ENCODE measurements around the gene NUDT4B. TPM values are rescaled to one million over a fixed set of nuclear protein-coding genes. Genes with fewer than 3 reads are reported as not detected.
"Not testable (repeated sequence)": the region's sequence is repeated elsewhere in the genome, so short reads cannot be mapped to it uniquely, and the experiment has no call there.

NUDT4B gene
- total RNA-seq = 10 to 100 TPM; 22.8 to 30.9 TPM
- 7.0 TPM for polyA plus RNA-seq (ENCODE audit: insufficient read depth, low read depth, low replicate concordance)
- long read RNA-seq, donor 1, partial matches to known transcripts = 0 of 1 reads
- long read RNA-seq, donor 1, other reads (novel, unspliced or antisense) = 0 of 1 reads
- long read RNA-seq, donor 2, partial matches to known transcripts = 0 of 4 reads
- long read RNA-seq, donor 2, other reads (novel, unspliced or antisense) = 0 of 4 reads

- H3K4me3 ChIP-seq; H3K4me1 ChIP-seq; H3K36me3 ChIP-seq (ENCODE audit: low read depth, missing control alignments); H3K9me3 ChIP-seq; H3K27me3 ChIP-seq; H3K27ac ChIP-seq; intact Hi-C loops (cut with DNase I; ENCODE audit: low total_unique reads); DNase-seq: not testable (repeated sequence)
- WGBS, 2 donors = no CpG with 5 or more reads among the region's 68 CpGs
These were observed at the start of gene NUDT4B for GRCh38 chr1:148748563-148749334. Gene NUDT4B (plus strand): TSS chr1:148748774. CDS start chr1:148748953, 179 bp downstream.

- H3K27ac ChIP-seq; H3K4me3 ChIP-seq; H3K36me3 ChIP-seq (ENCODE audit: low read depth, missing control alignments); DNase-seq; intact Hi-C loops (cut with DNase I; ENCODE audit: low total_unique reads); H3K27me3 ChIP-seq; H3K9me3 ChIP-seq; H3K4me1 ChIP-seq: not testable (repeated sequence)
- WGBS, 2 donors = no CpG with 5 or more reads among the region's 5 CpGs
These were observed 49.2 kb upstream of the NUDT4B start for GRCh38 chr1:148699357-148699756.

GRCh38 chr1:148702242-148702641 lies 46.3 kb upstream of the NUDT4B start:
- H3K4me1 ChIP-seq; H3K27ac ChIP-seq; DNase-seq; H3K9me3 ChIP-seq; H3K4me3 ChIP-seq; intact Hi-C loops (cut with DNase I; ENCODE audit: low total_unique reads); H3K36me3 ChIP-seq (ENCODE audit: low read depth, missing control alignments); H3K27me3 ChIP-seq: not testable (repeated sequence)
- 100% methylated on average over 1 of the region's 1 CpG; no CpG with 5 or more reads in 1 of the 2 donors for WGBS, 2 donors

GRCh38 chr1:148703973-148704591 lies 44.5 kb upstream of the NUDT4B start:
- H3K27ac ChIP-seq; DNase-seq; H3K9me3 ChIP-seq; H3K36me3 ChIP-seq (ENCODE audit: low read depth, missing control alignments); intact Hi-C loops (cut with DNase I; ENCODE audit: low total_unique reads); H3K4me1 ChIP-seq; H3K4me3 ChIP-seq; H3K27me3 ChIP-seq: not testable (repeated sequence)
- WGBS, 2 donors = no CpG with 5 or more reads among the region's 5 CpGs

- DNase-seq; intact Hi-C loops (cut with DNase I; ENCODE audit: low total_unique reads); H3K9me3 ChIP-seq; H3K27me3 ChIP-seq; H3K36me3 ChIP-seq (ENCODE audit: low read depth, missing control alignments); H3K4me1 ChIP-seq; H3K27ac ChIP-seq; H3K4me3 ChIP-seq: not testable (repeated sequence)
- WGBS, 2 donors = no CpG with 5 or more reads among the region's 4 CpGs
These were observed 43.1 kb upstream of the NUDT4B start for GRCh38 chr1:148705316-148705948.

GRCh38 chr1:148708779-148709333 lies 39.7 kb upstream of the NUDT4B start:
- H3K4me3 ChIP-seq; intact Hi-C loops (cut with DNase I; ENCODE audit: low total_unique reads); H3K4me1 ChIP-seq; H3K27ac ChIP-seq; DNase-seq; H3K9me3 ChIP-seq; H3K36me3 ChIP-seq (ENCODE audit: low read depth, missing control alignments); H3K27me3 ChIP-seq: not testable (repeated sequence)
- no CpG with 5 or more reads among the region's 1 CpG for WGBS, 2 donors

- H3K27ac ChIP-seq; H3K4me3 ChIP-seq; H3K27me3 ChIP-seq; H3K9me3 ChIP-seq; intact Hi-C loops (cut with DNase I; ENCODE audit: low total_unique reads); DNase-seq; H3K4me1 ChIP-seq; H3K36me3 ChIP-seq (ENCODE audit: low read depth, missing control alignments): not testable (repeated sequence)
- no CpG with 5 or more reads among the region's 8 CpGs for WGBS, 2 donors
These were observed 37.6 kb upstream of the NUDT4B start for GRCh38 chr1:148710772-148711523.

GRCh38 chr1:148712353-148712752 lies 36.2 kb upstream of the NUDT4B start:
- WGBS, 2 donors = 80% methylated on average over 1 of the region's 1 CpG; no CpG with 5 or more reads in 1 of the 2 donors
- H3K4me3 ChIP-seq; H3K9me3 ChIP-seq; DNase-seq; H3K27ac ChIP-seq; H3K4me1 ChIP-seq; intact Hi-C loops (cut with DNase I; ENCODE audit: low total_unique reads); H3K36me3 ChIP-seq (ENCODE audit: low read depth, missing control alignments); H3K27me3 ChIP-seq: not testable (repeated sequence)

GRCh38 chr1:148715518-148715917 lies 33.1 kb upstream of the NUDT4B start:
- H3K36me3 ChIP-seq (ENCODE audit: low read depth, missing control alignments); H3K4me3 ChIP-seq; H3K27me3 ChIP-seq; DNase-seq; H3K4me1 ChIP-seq; H3K27ac ChIP-seq; H3K9me3 ChIP-seq; intact Hi-C loops (cut with DNase I; ENCODE audit: low total_unique reads): not testable (repeated sequence)
- WGBS, 2 donors = no CpG with 5 or more reads among the region's 3 CpGs

GRCh38 chr1:148716966-148717520 lies 31.5 kb upstream of the NUDT4B start:
- H3K4me1 ChIP-seq; DNase-seq; H3K9me3 ChIP-seq; H3K36me3 ChIP-seq (ENCODE audit: low read depth, missing control alignments); H3K27ac ChIP-seq; H3K4me3 ChIP-seq; intact Hi-C loops (cut with DNase I; ENCODE audit: low total_unique reads); H3K27me3 ChIP-seq: not testable (repeated sequence)
- no CpG with 5 or more reads among the region's 1 CpG for WGBS, 2 donors

GRCh38 chr1:148720918-148721317 lies 27.7 kb upstream of the NUDT4B start:
- H3K36me3 ChIP-seq (ENCODE audit: low read depth, missing control alignments); H3K27me3 ChIP-seq; DNase-seq; H3K4me3 ChIP-seq; H3K4me1 ChIP-seq; intact Hi-C loops (cut with DNase I; ENCODE audit: low total_unique reads); H3K27ac ChIP-seq; H3K9me3 ChIP-seq: not testable (repeated sequence)
- no CpG with 5 or more reads among the region's 9 CpGs for WGBS, 2 donors

All from testis (tissue), 5 donors.